Amniotic epithelial cell (primary cell): ENCODE results near the gene ITPRID2.

ENCODE experiments used
- DNase-seq: peaks from one replicate; pipeline ENCODE4 v3.0.0-alpha.2; 2010; ENCODE audit warnings: low read depth

Gene ITPRID2

GRCh38 chr2:181882246-181883020 is 9.1 kb upstream of the ITPRID2 start:
- DNase-seq = no peak

- no peak for DNase-seq
Observed at GRCh38 chr2:181884601-181885000, 6.9 kb upstream of the ITPRID2 start.

- no peak for DNase-seq
Observed at GRCh38 chr2:181885096-181885495, 6.4 kb upstream of the ITPRID2 start.

GRCh38 chr2:181886192-181886591 is 5.3 kb upstream of the ITPRID2 start:
- DNase-seq = no peak

GRCh38 chr2:181887045-181887444 is 4.5 kb upstream of the ITPRID2 start:
- no peak for DNase-seq

- DNase-seq = no peak
Observed at GRCh38 chr2:181889776-181890175, 1.8 kb upstream of the ITPRID2 start.

GRCh38 chr2:181890271-181890670 is 1.3 kb upstream of the ITPRID2 start:
- no peak for DNase-seq

- peak; percentile 42 for DNase-seq
Observed at GRCh38 chr2:181891966-181892798, 652 bp downstream of the ITPRID2 start.

GRCh38 chr2:181892799-181893435 is 1.4 kb downstream of the ITPRID2 start:
- DNase-seq = peak; percentile 67

- DNase-seq = no peak
Observed at GRCh38 chr2:181894381-181894780, 2.9 kb downstream of the ITPRID2 start.

- DNase-seq = no peak
Observed at GRCh38 chr2:181895818-181896217, 4.3 kb downstream of the ITPRID2 start.

GRCh38 chr2:181896286-181896685 is 4.8 kb downstream of the ITPRID2 start:
- no peak for DNase-seq

GRCh38 chr2:181900007-181900651 is 8.6 kb downstream of the ITPRID2 start:
- DNase-seq = no peak

GRCh38 chr2:181902625-181903024 is 11.1 kb downstream of the ITPRID2 start:
- no peak for DNase-seq

- peak; percentile 42 for DNase-seq
Observed at GRCh38 chr2:181904022-181904632, 12.6 kb downstream of the ITPRID2 start.

GRCh38 chr2:181907057-181907456 is 15.5 kb downstream of the ITPRID2 start:
- DNase-seq = no peak

- no peak for DNase-seq
Observed at GRCh38 chr2:181907635-181908034, 16.1 kb downstream of the ITPRID2 start.

- no peak for DNase-seq
Observed at GRCh38 chr2:181910028-181910831, 18.7 kb downstream of the ITPRID2 start.

- DNase-seq = no peak
Observed at GRCh38 chr2:181911830-181912229, 20.3 kb downstream of the ITPRID2 start.

GRCh38 chr2:181915102-181915501 is 23.6 kb downstream of the ITPRID2 start:
- peak; percentile 22 for DNase-seq
